H1 (cell line): ENCODE results near the gene FAM237A. TPM values are rescaled to one million over a fixed set of nuclear protein-coding genes. Genes with fewer than 3 reads are reported as not detected.

Experiments used
- CTCF ChIA-PET: fragments of 300-600 bp; sonication (Branson Sonifier 250); formaldehyde crosslinking; loops from one replicate; lab custom pipeline; 2021; ENCODE audit not compliant: partially characterized antibody; lab: Charles Lee
- POLR2A ChIA-PET: fragments of 300-600 bp; sonication (Branson Sonifier 250); formaldehyde crosslinking; loops from one replicate; lab custom pipeline; 2021; ENCODE audit warnings: inconsistent platforms; ENCODE audit not compliant: partially characterized antibody; lab: Charles Lee
- DNase-seq, 2 experiments: peaks; one replicate each; pipeline versions ENCODE4 v3.0.0 to v3.0.0-alpha.2; 2010 to 2022; ENCODE audit warnings: low spot score in 2 of 2, low read depth in 1 of 2, mixed read lengths in 1 of 2
- FAIRE-seq: peaks from 2 replicates; lab custom pipeline; 2011; peaks lifted over from hg19 to GRCh38; lab: Jason Lieb, UNC
- H2AFZ ChIP-seq: 2 replicates; pipeline ENCODE4 v1.8.1; 2012; ENCODE audit warnings: low read length, inconsistent platforms
- H2AK5ac ChIP-seq: 2 replicates; pipeline ENCODE4 v1.6.1; 2013; ENCODE audit warnings: low read depth, low read length
- H2BK120ac ChIP-seq: replicated peaks from 2 replicates; pipeline ENCODE3; 2013; ENCODE audit warnings: low read depth, low read length, inconsistent platforms
- H2BK12ac ChIP-seq: 2 replicates; pipeline ENCODE4 v1.6.1; 2013; ENCODE audit warnings: low read depth, low read length
- H2BK15ac ChIP-seq: 2 replicates; pipeline ENCODE4 v1.6.1; 2013; ENCODE audit warnings: low read length
- H2BK20ac ChIP-seq: 2 replicates; pipeline ENCODE4 v1.6.1; 2013; ENCODE audit warnings: low read length
- H2BK5ac ChIP-seq: 2 replicates; pipeline ENCODE4 v1.6.1; 2013; ENCODE audit warnings: low read depth, low read length
- H3K14ac ChIP-seq: 2 replicates; pipeline ENCODE4 v1.6.1; 2013; ENCODE audit warnings: inconsistent platforms; ENCODE audit not compliant: insufficient read length
- H3K18ac ChIP-seq: 2 replicates; pipeline ENCODE4 v1.6.1; 2013; ENCODE audit warnings: low read length; ENCODE audit errors: extremely low read depth
- H3K23ac ChIP-seq: 2 replicates; pipeline ENCODE4 v1.6.1; 2013; ENCODE audit warnings: inconsistent platforms; ENCODE audit not compliant: insufficient read length
- H3K23me2 ChIP-seq: 2 replicates; pipeline ENCODE4 v1.6.1; 2013; ENCODE audit warnings: low read depth, low read length
- H3K27ac ChIP-seq: 2 replicates; pipeline ENCODE4 v1.6.1; 2011; ENCODE audit warnings: low read depth, low read length, inconsistent platforms
- H3K27me3 ChIP-seq, 4 experiments: replicated peaks in 1 of 4; 1 replicate in 1 of 4; 2 replicates in 3 of 4; pipeline versions ENCODE4 v1.6.1 to v1.8.1; 2011 to 2013; ENCODE audit warnings: low read length in 3 of 4, mild to moderate bottlenecking in 3 of 4, inconsistent platforms in 2 of 4, mixed read lengths in 2 of 4, moderate library complexity in 1 of 4; ENCODE audit not compliant: control insufficient read depth in 3 of 4, insufficient read depth in 3 of 4; ENCODE audit errors: extremely low read depth in 1 of 4
- H3K36me3 ChIP-seq, 4 experiments: 2 replicates each; pipeline versions ENCODE4 v1.6.1 to v1.8.1; 2011 to 2013; ENCODE audit warnings: mild to moderate bottlenecking in 4 of 4, low read length in 3 of 4, moderate library complexity in 2 of 4, control low read depth in 1 of 4, inconsistent platforms in 1 of 4; ENCODE audit not compliant: insufficient read depth in 4 of 4, control insufficient read depth in 2 of 4
- H3K4ac ChIP-seq: replicated peaks from 2 replicates; pipeline ENCODE3; 2013; ENCODE audit warnings: low read length, low read depth, mixed read lengths, inconsistent platforms; ENCODE audit not compliant: insufficient read length
- H3K4me1 ChIP-seq, 4 experiments: replicated peaks in 1 of 4; 1 replicate in 1 of 4; 2 replicates in 3 of 4; pipeline versions ENCODE4 v1.6.1 to v1.8.1; 2011 to 2013; ENCODE audit warnings: low read length in 3 of 4, inconsistent platforms in 2 of 4, mixed read lengths in 1 of 4; ENCODE audit not compliant: insufficient read depth in 4 of 4, control insufficient read depth in 3 of 4
- H3K4me2 ChIP-seq, 2 experiments: 2 replicates each; pipeline versions ENCODE4 v1.6.1 to v1.8.1; 2011 to 2013; ENCODE audit warnings: low read depth in 2 of 2, low read length in 2 of 2, control low read depth in 1 of 2, inconsistent platforms in 1 of 2, mild to moderate bottlenecking in 1 of 2; ENCODE audit not compliant: insufficient read depth in 1 of 2
- H3K4me3 ChIP-seq, 4 experiments: fragments of 200-600, 300-600 bp in 1 of 4; sonication (generic), shearing (Covaris generic), sonication (Bioruptor Twin) in 1 of 4; 2 replicates each; pipeline versions ENCODE4 v1.5.1 to v1.8.1; 2011 to 2016; ENCODE audit warnings: low read length in 4 of 4, low read depth in 3 of 4, control low read depth in 2 of 4, inconsistent platforms in 2 of 4, mild to moderate bottlenecking in 2 of 4, mixed read lengths in 1 of 4, moderate library complexity in 1 of 4; ENCODE audit not compliant: insufficient read depth in 2 of 4; ENCODE audit errors: extremely low read depth in 1 of 4
- H3K56ac ChIP-seq: replicated peaks from 2 replicates; pipeline ENCODE3; 2013; ENCODE audit warnings: low read depth, mild to moderate bottlenecking, mixed read lengths, low read length, inconsistent platforms; ENCODE audit not compliant: insufficient read length
- H3K79me1 ChIP-seq: 2 replicates; pipeline ENCODE4 v1.6.1; 2013; ENCODE audit warnings: low read depth, low read length, control low read depth
- H3K79me2 ChIP-seq, 2 experiments: 2 replicates each; pipeline versions ENCODE4 v1.6.1 to v1.8.1; 2012 to 2013; ENCODE audit warnings: low read length in 2 of 2, mild to moderate bottlenecking in 2 of 2, inconsistent platforms in 1 of 2; ENCODE audit not compliant: insufficient read depth in 2 of 2, control insufficient read depth in 1 of 2
- H3K9ac ChIP-seq, 4 experiments: replicated peaks in 1 of 4; 1 replicate in 1 of 4; 2 replicates in 3 of 4; pipeline versions ENCODE4 v1.6.1 to v1.8.1; 2011 to 2013; ENCODE audit warnings: low read depth in 3 of 4, low read length in 3 of 4, control low read depth in 2 of 4, mild to moderate bottlenecking in 2 of 4, moderate library complexity in 2 of 4, inconsistent platforms in 1 of 4; ENCODE audit errors: extremely low read depth in 1 of 4
- H3K9me3 ChIP-seq, 2 experiments: 2 replicates each; pipeline versions ENCODE4 v1.6.1 to v1.8.1; 2012 to 2013; ENCODE audit warnings: mild to moderate bottlenecking in 2 of 2, moderate library complexity in 2 of 2, control low read depth in 1 of 2, inconsistent platforms in 1 of 2, low read depth in 1 of 2, low read length in 1 of 2, mixed read lengths in 1 of 2; ENCODE audit not compliant: insufficient read depth in 2 of 2
- H4K20me1 ChIP-seq, 2 experiments: replicated peaks in 1 of 2; 2 replicates each; pipeline versions ENCODE3 to v1.8.1; 2011 to 2013; ENCODE audit warnings: inconsistent platforms in 2 of 2, low read length in 2 of 2, mild to moderate bottlenecking in 1 of 2; ENCODE audit not compliant: insufficient read depth in 2 of 2, control insufficient read depth in 1 of 2
- H4K5ac ChIP-seq: 2 replicates; pipeline ENCODE4 v1.6.1; 2013; ENCODE audit warnings: low read length, low read depth, mixed read lengths, inconsistent platforms; ENCODE audit not compliant: insufficient read length
- H4K8ac ChIP-seq: 2 replicates; pipeline ENCODE4 v1.8.0; 2013; ENCODE audit warnings: mild to moderate bottlenecking, moderate library complexity, low read length, inconsistent platforms; ENCODE audit not compliant: insufficient read depth; ENCODE audit errors: extremely low read depth
- H4K91ac ChIP-seq: replicated peaks from 2 replicates; pipeline ENCODE3; 2013; ENCODE audit warnings: low read length, mixed read lengths, inconsistent platforms; ENCODE audit not compliant: insufficient read length
- ATF3 ChIP-seq: IDR thresholded peaks from 2 replicates; pipeline ENCODE4 v1.6.1; 2011; ENCODE audit warnings: low read depth, mild to moderate bottlenecking, low read length; ENCODE audit not compliant: insufficient read depth
- CEBPB ChIP-seq: IDR thresholded peaks from 2 replicates; pipeline ENCODE4 v1.6.1; 2012; ENCODE audit warnings: low read depth, low read length
- EGR1 ChIP-seq: IDR thresholded peaks from 2 replicates; pipeline ENCODE4 v1.6.1; 2011; ENCODE audit warnings: low read depth, low read length, borderline replicate concordance
- EZH2 ChIP-seq: fragments of 200-600 bp; sonication (generic); IDR thresholded peaks from 2 replicates; pipeline ENCODE4 v1.7.1; 2012; ENCODE audit warnings: low read depth, mild to moderate bottlenecking, moderate library complexity, low read length, inconsistent platforms; ENCODE audit not compliant: severe bottlenecking
- HDAC6 ChIP-seq: IDR thresholded peaks from one replicate; pipeline ENCODE4 v1.7.1; 2012; ENCODE audit warnings: low read depth, mild to moderate bottlenecking, inconsistent platforms, low read length, moderate library complexity
- JUN ChIP-seq: IDR thresholded peaks from 2 replicates; pipeline ENCODE4 v1.6.1; 2011; ENCODE audit warnings: low read depth, mild to moderate bottlenecking, improper control_type of control experiment, low read length
- POU5F1 ChIP-seq: IDR thresholded peaks from 2 replicates; pipeline ENCODE4 v1.6.1; 2011; ENCODE audit warnings: low read depth, mild to moderate bottlenecking, low read length, moderate library complexity
- RFX5 ChIP-seq: IDR thresholded peaks from 2 replicates; pipeline ENCODE4 v1.6.1; 2011; ENCODE audit warnings: low read depth, low read length, improper control_type of control experiment, borderline replicate concordance
- SIN3A ChIP-seq, 2 experiments: IDR thresholded peaks in 1 of 2; conservative IDR thresholded peaks in 1 of 2; 2 replicates each; pipeline ENCODE4 v1.6.1; 2011 to 2012; ENCODE audit warnings: low read length in 2 of 2, improper control_type of control experiment in 1 of 2, low read depth in 1 of 2, mild to moderate bottlenecking in 1 of 2
- SIX5 ChIP-seq: IDR thresholded peaks from 2 replicates; pipeline ENCODE4 v1.6.1; 2011; ENCODE audit warnings: mild to moderate bottlenecking, low read depth, low read length
- SP1 ChIP-seq: IDR thresholded peaks from 2 replicates; pipeline ENCODE4 v1.6.1; 2011; ENCODE audit warnings: low read depth, low read length
- SP2 ChIP-seq: IDR thresholded peaks from 2 replicates; pipeline ENCODE4 v1.6.1; 2012; ENCODE audit warnings: mild to moderate bottlenecking, low read length, inconsistent platforms
- SP4 ChIP-seq: IDR thresholded peaks from 2 replicates; pipeline ENCODE4 v1.6.1; 2012; ENCODE audit warnings: low read length, inconsistent platforms
- TEAD4 ChIP-seq: IDR thresholded peaks from 2 replicates; pipeline ENCODE4 v1.6.1; 2012; ENCODE audit warnings: low read depth, low read length, inconsistent platforms, mixed read lengths
- WGBS, 2 experiments: shearing (Covaris generic) in 1 of 2; methylation state at CpG; one replicate each; pipeline versions ENCODE4 v1.1.6 to v1.1.7; 2013 to 2015; ENCODE audit warnings: low lambda C conversion rate in 2 of 2, mixed read lengths in 2 of 2, inconsistent platforms in 1 of 2, low coverage in 1 of 2, missing lambda C conversion rate in 1 of 2; ENCODE audit not compliant: insufficient replicate concordance in 2 of 2, insufficient coverage in 1 of 2, insufficient read length in 1 of 2; ENCODE audit errors: extremely low coverage in 1 of 2, missing lambda C conversion rate in 1 of 2; 5-methylcytosine and 5-hydroxymethylcytosine counted together
- polyA plus RNA-seq, 7 experiments: library from polyadenylated mRNA; depleted of rRNA in 3 of 7; stranded (reverse) in 5 of 7; unstranded in 2 of 7; fragments of >200 nt in 5 of 7; fragments of 200-250 nt in 2 of 7; gene quantifications; 1 replicate in 5 of 7; 2 replicates in 1 of 7; 4 replicates in 1 of 7; pipeline versions ENCODE4 v1.2.1 to v1.2.3, GENCODE V29; 2011 to 2013; ENCODE audit warnings: missing spikeins in 2 of 7, mixed read lengths in 2 of 7
- total RNA-seq: library from RNA; stranded (reverse); fragmentation: NEBNext Ultra II Directional; extraction: Animal tissue kit (Norgen Biotek cat#: 25700); gene quantifications from 2 replicates; pipeline ENCODE4 v1.2.1, GENCODE V29; 2021
- TF ChIP-seq, protein P1 (sequence below): IDR thresholded peaks from 2 replicates; pipeline ENCODE4 v1.6.1; 2012; ENCODE audit warnings: inconsistent platforms

Gene FAM237A
- total and polyA plus RNA-seq, 2 of the 8 experiments (the other 6 are each of a cell fraction or from before 2014, with no cell fraction given), result not detected

DNA sequence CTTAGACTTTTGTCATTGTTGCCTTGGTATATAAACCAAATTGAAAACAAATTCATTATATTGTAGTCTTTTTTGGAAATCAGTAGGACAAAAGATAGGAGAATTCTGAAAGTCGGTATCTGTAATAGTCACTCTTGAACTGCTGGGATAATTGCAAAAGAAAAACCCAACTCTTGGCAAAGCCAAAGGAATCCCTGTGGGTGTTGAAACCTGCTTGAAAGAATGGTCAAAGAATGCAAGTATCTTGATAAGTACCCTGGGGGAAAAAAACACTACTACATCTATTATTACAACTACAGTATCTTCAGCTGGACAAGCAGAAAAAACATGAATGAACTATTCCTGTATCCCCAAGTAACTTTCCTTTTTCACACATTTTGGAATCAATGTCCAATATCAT lies 7.3 kb upstream of the FAM237A start:
- Histone ChIP-seq H4K20me1 (no peaks in the 10 kb centered on the region), H3K9me3 (no peaks in the 10 kb centered on the region), H3K23me2 (no peaks in the 10 kb centered on the region; the same call in 1 of the 2 replicates), H3K4me3 (no peak overlapping the region), H3K23ac (no peak overlapping the region), H3K56ac (no peak overlapping the region), H2AFZ (no peak overlapping the region), H2BK12ac (no peak overlapping the region), H2BK120ac (no peak overlapping the region), H2BK20ac (no peak overlapping the region), H3K18ac (no peak overlapping the region), H2BK15ac (no peak overlapping the region), H3K4me2 (no peak overlapping the region), H2BK5ac (no peak overlapping the region), H3K4ac (no peak overlapping the region), H2AK5ac (no peak overlapping the region), H3K27ac (no peak overlapping the region), H3K36me3 (no peaks in the 10 kb centered on the region), H3K79me2 (no peaks in the 10 kb centered on the region), H3K4me1 (no peaks in the 10 kb centered on the region)
- CTCF ChIA-PET, result no interaction called here
- no peak for FAIRE-seq
- POLR2A ChIA-PET, result no interaction called here
- no peak for TF ChIP-seq CEBPB
- no peak for TF ChIP-seq ATF3
- no peak for TF ChIP-seq POU5F1
- TF ChIP-seq SIN3A (conservative IDR thresholded peaks at IDR 0.05 in 1 of 2, IDR thresholded peaks at IDR 0.05 in 1 of 2; ENCODE audit: low read depth in 1 of 2, low read length in 2 of 2), result no peak
- TF ChIP-seq SP4, result no peak
- no peak for TF ChIP-seq JUN
- no peak for TF ChIP-seq EZH2
- TF ChIP-seq SP1, result no peak
- no peak for TF ChIP-seq RFX5
- no peak for TF ChIP-seq SP2
- TF ChIP-seq TEAD4, result no peak
- no peak for TF ChIP-seq EGR1
- TF ChIP-seq SIX5, result no peak
- no peak for TF ChIP-seq HDAC6
- TF ChIP-seq, protein P1, sequence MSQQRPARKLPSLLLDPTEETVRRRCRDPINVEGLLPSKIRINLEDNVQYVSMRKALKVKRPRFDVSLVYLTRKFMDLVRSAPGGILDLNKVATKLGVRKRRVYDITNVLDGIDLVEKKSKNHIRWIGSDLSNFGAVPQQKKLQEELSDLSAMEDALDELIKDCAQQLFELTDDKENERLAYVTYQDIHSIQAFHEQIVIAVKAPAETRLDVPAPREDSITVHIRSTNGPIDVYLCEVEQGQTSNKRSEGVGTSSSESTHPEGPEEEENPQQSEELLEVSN, result no peak
- TF ChIP-seq, all 59 proteins: peak for 0
- no peak for DNase-seq
- Histone ChIP-seq H4K91ac (no peak overlapping the region), H3K79me1 (no peaks in the 10 kb centered on the region), H4K8ac (no peak overlapping the region), H3K9ac (no peak overlapping the region), H3K14ac (no peak overlapping the region), H4K5ac (no peak overlapping the region), H3K27me3 (no peaks in the 10 kb centered on the region)
- WGBS, 2 experiments, result 79% methylated on average over 1 of the region's 1 CpG; no CpG with 5 or more reads in 1 of the 2 experiments
